ENCODE results near the gene CDK5R2.

The CDK5R2 gene

GRCh38 chr2:219009294-219009693 is 49.8 kb downstream of the CDK5R2 start:
- no peak for DNase-seq

GRCh38 chr2:219010162-219010756 is 50.8 kb downstream of the CDK5R2 start:
- peak; percentile 43 for DNase-seq

- no peak for DNase-seq
Observed at GRCh38 chr2:219010873-219011272, 51.4 kb downstream of the CDK5R2 start.

All from stimulated activated CD4-positive, alpha-beta T cell treated with anti-CD3 and anti-CD28 coated beads, Interleukin-15, amount 100 ng/mL, for 24 hours (primary cell).